ENCODE measurements around the gene NMNAT2. TPM values are rescaled to one million over a fixed set of nuclear protein-coding genes. Genes with fewer than 3 reads are reported as not detected.

The NMNAT2 gene
- total and polyA plus RNA-seq, 2 donors (not counting 3 experiments of a cell fraction or from before 2014, with no cell fraction given), result 0.28 to 0.38 TPM

- dilution Hi-C loops (cut with MboI; ENCODE audit: extremely low pct_ligation_motif_present, low sequenced_read_pairs), result no loop called here
- intact Hi-C loops (cut with micrococcal nuclease), result no loop called here
- no peaks in the 10 kb centered on the region for H4K20me1 ChIP-seq (replicated peaks; ENCODE audit: control insufficient read depth, extremely low read depth, insufficient read depth, low read length)
- no peaks in the 10 kb centered on the region for H3K9me1 ChIP-seq (replicated peaks; ENCODE audit: control insufficient read depth, extremely low read depth, insufficient read depth, low read length)
- H3K4me3 ChIP-seq (replicated peaks in 1 of 3; ENCODE audit: insufficient read depth in 1 of 3, low read depth in 1 of 3, low read length in 3 of 3), result no peak overlapping the region
- ChIA-PET POLR2A (no interaction called here), CTCF (interaction anchor here (1.1 to 6.3 kb wide), 6 partner anchors 8 to 264 kb away, joined by 3 to 37 read pairs (median 10); no protein-coding TSS in a partner anchor)
- no peaks in the 10 kb centered on the region for H3K9me3 ChIP-seq (replicated peaks; ENCODE audit: control insufficient read depth, insufficient read depth, low read length)
- H2AFZ ChIP-seq (ENCODE audit: low read depth, low read length), result no peak overlapping the region
- TF ChIP-seq MAX (IDR thresholded peaks at IDR 0.05; ENCODE audit: insufficient read depth, insufficient read length) (no peak), POLR2AphosphoS5 (IDR thresholded peaks at IDR 0.05; ENCODE audit: insufficient read depth, low read depth, low read length) (no peak), MYC (IDR thresholded peaks at IDR 0.05; ENCODE audit: low read depth, low read length) (no peak), CTCF (IDR thresholded peaks at IDR 0.05; ENCODE audit: extremely low read depth in 1 of 2, insufficient read depth in 1 of 2, low read depth in 1 of 2, low read length in 2 of 2) (no peak), JUN (IDR thresholded peaks at IDR 0.05; ENCODE audit: borderline replicate concordance, insufficient read depth, insufficient read length, low read depth) (no peak), POLR2A (IDR thresholded peaks at IDR 0.05; ENCODE audit: low read depth, low read length) (no peak), EZH2 (IDR thresholded peaks at IDR 0.05; ENCODE audit: borderline replicate concordance, low read depth, low read length, severe bottlenecking) (no peak), GATA2 (IDR thresholded peaks at IDR 0.05; ENCODE audit: insufficient read depth, insufficient read length, low read depth, low read length) (no peak), FOS (IDR thresholded peaks at IDR 0.05; ENCODE audit: borderline replicate concordance, insufficient read depth, low read length) (no peak)
- peaks cover 13% of the 10 kb centered on the region for H3K4me1 ChIP-seq (ENCODE audit: control insufficient read depth, extremely low read depth, insufficient read depth, low read length)
- H3K36me3 ChIP-seq (ENCODE audit: control insufficient read depth in 2 of 2, extremely low read depth in 1 of 2, insufficient read depth in 2 of 2, low read length in 2 of 2), result no peaks in the 10 kb centered on the region
- FAIRE-seq (no peak), DNase-seq (ENCODE audit: low read depth, low spot score) (no peak)
- no peaks in the 10 kb centered on the region for H3K79me2 ChIP-seq (ENCODE audit: control insufficient read depth, insufficient read depth, low read length)
- H3K27ac ChIP-seq (ENCODE audit: insufficient read depth, low read depth, low read length), result no peak overlapping the region
- no peak overlapping the region for H3K9ac ChIP-seq (replicated peaks; ENCODE audit: extremely low read depth, insufficient read depth, low read length)
- no peaks in the 10 kb centered on the region for H3K27me3 ChIP-seq (ENCODE audit: control insufficient read depth in 2 of 2, insufficient read depth in 2 of 2, low read length in 2 of 2)
- no TSS peak for BruUV-seq (replicated peaks)
- H3K4me2 ChIP-seq (ENCODE audit: insufficient read depth, low read length), result no peak overlapping the region
These were observed 191.8 kb downstream of the NMNAT2 start for GRCh38 chr1:183226361-183226760.
